Measurements from ENCODE around the gene MACF1. TPM values are rescaled to one million over a fixed set of nuclear protein-coding genes. Genes with fewer than 3 reads are reported as not detected.
"Not testable (repeated sequence)": the region's sequence is repeated elsewhere in the genome, so short reads cannot be mapped to it uniquely, and the experiment has no call there.

Gene MACF1
- total RNA-seq, 1 donor from 2014 or later = 301 TPM

- no peak overlapping the region for H3K4me3 Mint-ChIP-seq
- peaks cover 14% of the 10 kb centered on the region for H3K27me3 Mint-ChIP-seq (ENCODE audit: low read depth)
- no peaks in the 10 kb centered on the region for H3K4me1 Mint-ChIP-seq
- no peak overlapping the region for H3K27ac Mint-ChIP-seq
- no peak for DNase-seq (ENCODE audit: low spot score in 2 of 2, unreplicated experiment in 2 of 2)
- H3K36me3 Mint-ChIP-seq = no peaks in the 10 kb centered on the region
- TF ChIP-seq CTCF (IDR thresholded peaks at IDR 0.05; ENCODE audit: unreplicated experiment) = no peak
- H3K9me3 Mint-ChIP-seq = no peaks in the 10 kb centered on the region
These were observed 303.8 kb downstream of the MACF1 start for GRCh38 chr1:39508266-39508665.

GRCh38 chr1:39508857-39509305 is 304.4 kb downstream of the MACF1 start:
- Mint-ChIP-seq H3K27ac (no peak overlapping the region), H3K4me3 (no peak overlapping the region), H3K9me3 (no peaks in the 10 kb centered on the region), H3K36me3 (no peaks in the 10 kb centered on the region), H3K27me3 (ENCODE audit: low read depth) (peaks cover 15% of the 10 kb centered on the region), H3K4me1 (no peaks in the 10 kb centered on the region)
- no peak for TF ChIP-seq CTCF (IDR thresholded peaks at IDR 0.05; ENCODE audit: unreplicated experiment)
- DNase-seq (ENCODE audit: low spot score in 2 of 2, unreplicated experiment in 2 of 2) = no peak

GRCh38 chr1:39509360-39510009 is 305.0 kb downstream of the MACF1 start:
- Mint-ChIP-seq H3K27ac (no peak overlapping the region), H3K4me3 (no peak overlapping the region), H3K36me3 (no peaks in the 10 kb centered on the region), H3K9me3 (no peaks in the 10 kb centered on the region), H3K27me3 (ENCODE audit: low read depth) (peaks cover 15% of the 10 kb centered on the region), H3K4me1 (no peaks in the 10 kb centered on the region)
- TF ChIP-seq CTCF (IDR thresholded peaks at IDR 0.05; ENCODE audit: unreplicated experiment) = no peak
- no peak for DNase-seq (ENCODE audit: low spot score in 2 of 2, unreplicated experiment in 2 of 2)

- H3K27ac Mint-ChIP-seq; DNase-seq (ENCODE audit: low spot score in 2 of 2, unreplicated experiment in 2 of 2); H3K36me3 Mint-ChIP-seq; H3K9me3 Mint-ChIP-seq; H3K4me3 Mint-ChIP-seq; H3K4me1 Mint-ChIP-seq: not testable (repeated sequence)
- peaks cover 18% of the 10 kb centered on the region for H3K27me3 Mint-ChIP-seq (ENCODE audit: low read depth)
These were observed 306.2 kb downstream of the MACF1 start for GRCh38 chr1:39510570-39511186.

- not testable (repeated sequence) for H3K36me3 Mint-ChIP-seq; H3K9me3 Mint-ChIP-seq; DNase-seq (ENCODE audit: low spot score in 2 of 2, unreplicated experiment in 2 of 2); H3K4me1 Mint-ChIP-seq; H3K27ac Mint-ChIP-seq; H3K4me3 Mint-ChIP-seq
- H3K27me3 Mint-ChIP-seq (ENCODE audit: low read depth) = peaks cover 18% of the 10 kb centered on the region
These were observed 307.0 kb downstream of the MACF1 start for GRCh38 chr1:39511477-39511876.

- H3K9me3 Mint-ChIP-seq; H3K4me1 Mint-ChIP-seq; H3K27ac Mint-ChIP-seq; H3K36me3 Mint-ChIP-seq; DNase-seq (ENCODE audit: low spot score in 2 of 2, unreplicated experiment in 2 of 2); H3K4me3 Mint-ChIP-seq: not testable (repeated sequence)
- peaks cover 20% of the 10 kb centered on the region for H3K27me3 Mint-ChIP-seq (ENCODE audit: low read depth)
These were observed 307.8 kb downstream of the MACF1 start for GRCh38 chr1:39512234-39512847.

- H3K27me3 Mint-ChIP-seq (ENCODE audit: low read depth); H3K27ac Mint-ChIP-seq; DNase-seq (ENCODE audit: low spot score in 2 of 2, unreplicated experiment in 2 of 2); H3K4me3 Mint-ChIP-seq; H3K4me1 Mint-ChIP-seq; H3K36me3 Mint-ChIP-seq; H3K9me3 Mint-ChIP-seq: not testable (repeated sequence)
These were observed 310.2 kb downstream of the MACF1 start for GRCh38 chr1:39514710-39515124.

GRCh38 chr1:39515131-39516086 is 310.9 kb downstream of the MACF1 start:
- peak overlapping the region; percentile 58 for H3K4me3 Mint-ChIP-seq
- H3K27ac Mint-ChIP-seq; H3K36me3 Mint-ChIP-seq; H3K27me3 Mint-ChIP-seq (ENCODE audit: low read depth); H3K4me1 Mint-ChIP-seq; H3K9me3 Mint-ChIP-seq; DNase-seq (ENCODE audit: low spot score in 2 of 2, unreplicated experiment in 2 of 2): not testable (repeated sequence)

GRCh38 chr1:39516841-39517240 is 312.3 kb downstream of the MACF1 start:
- H3K4me3 Mint-ChIP-seq; H3K27me3 Mint-ChIP-seq (ENCODE audit: low read depth); H3K27ac Mint-ChIP-seq; H3K36me3 Mint-ChIP-seq; H3K9me3 Mint-ChIP-seq; DNase-seq (ENCODE audit: low spot score in 2 of 2, unreplicated experiment in 2 of 2); H3K4me1 Mint-ChIP-seq: not testable (repeated sequence)

GRCh38 chr1:39517936-39518335 is 313.4 kb downstream of the MACF1 start:
- not testable (repeated sequence) for H3K4me1 Mint-ChIP-seq; DNase-seq (ENCODE audit: low spot score in 2 of 2, unreplicated experiment in 2 of 2); H3K9me3 Mint-ChIP-seq; H3K27ac Mint-ChIP-seq; H3K27me3 Mint-ChIP-seq (ENCODE audit: low read depth); H3K36me3 Mint-ChIP-seq; H3K4me3 Mint-ChIP-seq
